GM12878 (cell line): Measurements from ENCODE around the gene POLE2. TPM values are rescaled to one million over a fixed set of nuclear protein-coding genes. Genes with fewer than 3 reads are reported as not detected.
A peak's percentile ranks its signal among the peaks of the same experiment; 100 is the strongest.

ENCODE experiments used
- ATAC-seq: fragments of 200-7000 bp; cut with Tn5 transposase; 3 replicates; pipeline ENCODE4 v1.9.1; 2020; ENCODE audit warnings: mild to moderate bottlenecking, moderate library complexity
- BruUV-seq: library from RNA; stranded (reverse); fragments of 400-500 nt; replicated peaks from 2 replicates; lab custom pipeline; 2021; lab: Mats Ljungman, UMichigan
- CTCF ChIA-PET: fragments of 300-600 bp; sonication (Branson Sonifier 250); formaldehyde crosslinking; extraction: SDS; loops from one replicate; lab custom pipeline; 2021; ENCODE audit warnings: inconsistent platforms; lab: Yijun Ruan, JAX
- POLR2A ChIA-PET: fragments of 350-600 bp; formaldehyde crosslinking; extraction: SDS; loops from one replicate; lab custom pipeline; 2021; ENCODE audit warnings: inconsistent platforms; lab: Charles Lee
- RAD21 ChIA-PET: fragments of 300-600 bp; sonication (Branson Sonifier 250); formaldehyde crosslinking; loops from one replicate; lab custom pipeline; 2023; ENCODE audit warnings: antibody characterized with exemption; ENCODE audit not compliant: unreplicated experiment; lab: Charles Lee
- SMC1A ChIA-PET: fragments of 300-600 bp; sonication (Branson Sonifier 250); formaldehyde crosslinking; loops from one replicate; lab custom pipeline; 2023; ENCODE audit not compliant: unreplicated experiment, uncharacterized antibody; lab: Charles Lee
- DNase-seq: peaks from one replicate; pipeline ENCODE4 v3.0.0-alpha.2; 2011; ENCODE audit warnings: low read depth, low spot score
- FAIRE-seq: peaks from 3 replicates; lab custom pipeline; 2011; peaks lifted over from hg19 to GRCh38; lab: Jason Lieb, UNC
- H2AFZ ChIP-seq: 2 replicates; pipeline ENCODE4 v1.6.0; 2011; ENCODE audit warnings: low read depth, low read length, control low read depth; ENCODE audit not compliant: control insufficient read depth
- H3K27ac ChIP-seq: 2 replicates; pipeline ENCODE4 v1.5.1; 2011; ENCODE audit warnings: control low read depth; ENCODE audit not compliant: control insufficient read depth, insufficient read depth
- H3K27me3 ChIP-seq, 2 experiments: replicated peaks in 1 of 2; 2 replicates each; pipeline versions ENCODE4 v1.6.0 to v1.6.1; 2011; ENCODE audit warnings: low read length in 1 of 2; ENCODE audit not compliant: control insufficient read depth in 2 of 2, insufficient read depth in 2 of 2
- H3K36me3 ChIP-seq, 2 experiments: 2 replicates each; pipeline ENCODE4 v1.5.1; 2011; ENCODE audit warnings: low read length in 1 of 2; ENCODE audit not compliant: control insufficient read depth in 2 of 2, insufficient read depth in 2 of 2
- H3K4me1 ChIP-seq: 2 replicates; pipeline ENCODE4 v1.6.1; 2011; ENCODE audit warnings: mild to moderate bottlenecking, low read length, moderate library complexity, mixed read lengths; ENCODE audit not compliant: control insufficient read depth, insufficient read depth
- H3K4me2 ChIP-seq: 2 replicates; pipeline ENCODE4 v1.6.0; 2011; ENCODE audit warnings: control low read depth; ENCODE audit not compliant: control insufficient read depth, insufficient read depth
- H3K4me3 ChIP-seq: fragments of 200-600 bp; sonication (generic); 2 replicates; pipeline ENCODE4 v1.5.1; 2016
- H3K79me2 ChIP-seq: 2 replicates; pipeline ENCODE4 v1.6.0; 2011; ENCODE audit warnings: low read length; ENCODE audit not compliant: control insufficient read depth, insufficient read depth
- H3K9ac ChIP-seq: 2 replicates; pipeline ENCODE4 v1.8.0; 2011; ENCODE audit warnings: low read length, control low read depth, mixed read lengths; ENCODE audit not compliant: control insufficient read depth, insufficient read depth
- H3K9me3 ChIP-seq: replicated peaks from 3 replicates; pipeline ENCODE4 v1.5.1; 2011; ENCODE audit warnings: mild to moderate bottlenecking, low read length; ENCODE audit not compliant: control insufficient read depth, insufficient read depth
- H4K20me1 ChIP-seq: 2 replicates; pipeline ENCODE4 v1.6.0; 2011; ENCODE audit not compliant: control insufficient read depth, insufficient read depth
- ATF2 ChIP-seq: IDR thresholded peaks from 2 replicates; pipeline ENCODE4 v1.6.1; 2012; ENCODE audit warnings: low read length, inconsistent platforms
- ATF7 ChIP-seq: fragments of 450-650 bp; IDR thresholded peaks from 2 replicates; pipeline ENCODE4 v1.6.1; 2016; ENCODE audit warnings: low read depth, mild to moderate bottlenecking
- BRCA1 ChIP-seq: IDR thresholded peaks from 2 replicates; pipeline ENCODE4 v1.6.1; 2011; ENCODE audit warnings: low read depth, low read length, improper control_type of control experiment
- CHD2 ChIP-seq: IDR thresholded peaks from 2 replicates; pipeline ENCODE4 v1.6.1; 2011; ENCODE audit warnings: low read depth, low read length, improper control_type of control experiment, borderline replicate concordance
- EED ChIP-seq: sonication (generic); IDR thresholded peaks from 2 replicates; pipeline ENCODE4 v1.6.1; 2016; ENCODE audit warnings: antibody characterized with exemption, low read depth
- EP300 ChIP-seq, 2 experiments: fragments of 150-350 bp in 1 of 2; IDR thresholded peaks; 2 replicates each; pipeline ENCODE4 v1.6.1; 2011 to 2012; ENCODE audit warnings: low read depth in 2 of 2, low read length in 2 of 2, borderline replicate concordance in 1 of 2, improper control_type of control experiment in 1 of 2, inconsistent platforms in 1 of 2; ENCODE audit not compliant: control insufficient read depth in 1 of 2
- MEF2A ChIP-seq: IDR thresholded peaks from 2 replicates; pipeline ENCODE4 v1.6.1; 2011; ENCODE audit warnings: low read depth, mild to moderate bottlenecking, low read length, moderate library complexity; ENCODE audit not compliant: insufficient read depth
- MXI1 ChIP-seq: fragments of 150-350 bp; IDR thresholded peaks from 2 replicates; pipeline ENCODE4 v1.6.1; 2011; ENCODE audit warnings: low read depth, mild to moderate bottlenecking, inconsistent platforms, low read length, improper control_type of control experiment
- NR2F1 ChIP-seq: fragments of 450-650 bp; conservative IDR thresholded peaks from 2 replicates; pipeline ENCODE4 v1.6.1; 2017; ENCODE audit warnings: mild to moderate bottlenecking
- SREBF1 ChIP-seq: IDR thresholded peaks from 2 replicates; pipeline ENCODE4 v1.6.1; 2012; ENCODE audit warnings: mild to moderate bottlenecking, low read length
- ZNF24 ChIP-seq: fragments of 450-650 bp; IDR thresholded peaks from 2 replicates; pipeline ENCODE4 v1.6.1; 2017; ENCODE audit warnings: antibody characterized with exemption, mild to moderate bottlenecking
- WGBS: methylation state at CpG from one replicate; pipeline ENCODE4 v1.1.6; 2016; ENCODE audit warnings: low lambda C conversion rate; ENCODE audit not compliant: insufficient replicate concordance, insufficient coverage; ENCODE audit errors: missing lambda C conversion rate; 5-methylcytosine and 5-hydroxymethylcytosine counted together
- in situ Hi-C: fragments of 300-500 bp; cut with MboI; formaldehyde crosslinking; loops from 9 replicates; pipeline ENCODE4 v1.14.3; 2018; ENCODE audit warnings: mixed read lengths
- intact Hi-C: fragments of 100-400 bp; cut with micrococcal nuclease; formaldehyde crosslinking; loops from one replicate; pipeline ENCODE4 v1.14.2; 2022; ENCODE audit not compliant: unreplicated experiment
- polyA plus RNA-seq, 11 experiments: library from polyadenylated mRNA; depleted of rRNA in 4 of 11; unstranded in 6 of 11; stranded (reverse) in 5 of 11; fragments of >200 nt; fragmentation: Nextera tagmentation in 4 of 11; fragmentation: Illumina TruSeq in 1 of 11; extraction: Ambion mirVana in 4 of 11; extraction: Trizol in 1 of 11; gene quantifications; 1 replicate in 1 of 11; 2 replicates in 10 of 11; pipeline versions ENCODE4 v1.2.1 to v1.2.3, GENCODE V29; 2011 to 2016; ENCODE audit warnings: inconsistent platforms in 2 of 11, missing spikeins in 2 of 11, low read depth in 1 of 11
- total RNA-seq, 4 experiments: library from RNA; depleted of rRNA in 3 of 4; stranded (reverse); fragments of >200 nt in 3 of 4; fragmentation: Illumina TruSeq in 1 of 4; extraction: Trizol in 1 of 4; gene quantifications; 2 replicates each; pipeline versions ENCODE4 v1.2.1 to v1.2.3, GENCODE V29; 2013 to 2021
- TF ChIP-seq, protein P1 (sequence below), 3 experiments: IDR thresholded peaks in 2 of 3; conservative IDR thresholded peaks in 1 of 3; 2 replicates each; pipeline ENCODE4 v1.5.1; 2011; ENCODE audit warnings: low read depth in 3 of 3, low read length in 3 of 3, mild to moderate bottlenecking in 3 of 3, control low read depth in 2 of 3, moderate library complexity in 2 of 3, inconsistent platforms in 1 of 3, mixed read lengths in 1 of 3; ENCODE audit not compliant: control insufficient read depth in 2 of 3, insufficient read depth in 1 of 3; ENCODE audit errors: extremely low read depth in 1 of 3
- TF ChIP-seq, protein P2 (sequence below): IDR thresholded peaks from 2 replicates; pipeline ENCODE4 v1.6.1; 2011; ENCODE audit warnings: mild to moderate bottlenecking, low read depth, low read length, moderate library complexity; ENCODE audit not compliant: insufficient replicate concordance
- TF ChIP-seq, protein P3 (sequence below): IDR thresholded peaks from 2 replicates; pipeline ENCODE4 v1.6.1; 2011; ENCODE audit warnings: borderline replicate concordance, low read depth, mild to moderate bottlenecking, moderate library complexity, mixed read lengths, low read length; ENCODE audit not compliant: insufficient read depth; ENCODE audit errors: extremely low read length

POLE2 gene
- total and polyA plus RNA-seq, 10 of the 15 experiments (the other 5 are each of a cell fraction or from before 2014, with no cell fraction given): 22.0 to 45.6 (median 38.8) TPM

- ChIA-PET RAD21 (interaction anchor here (0.6 to 5.8 kb wide), 14 partner anchors 9 to 1199 kb away, joined by 3 to 82 read pairs (median 4); partner anchors contain the start of genes DNAAF2, LRR1 and RPS29), CTCF (interaction anchor here (1.0 to 2.5 kb wide), 9 partner anchors 8 to 237 kb away, joined by 3 to 14 read pairs (median 5); no protein-coding TSS in a partner anchor), SMC1A (interaction anchor here (0.7 to 2.9 kb wide), 11 partner anchors 8 to 228 kb away, joined by 3 to 13 read pairs (median 6); partner anchors contain the start of genes DNAAF2, LRR1, NEMF and RPS29), POLR2A (interaction anchor here (0.5 to 6.2 kb wide), 13 partner anchors 8 to 1564 kb away, joined by 3 to 122 read pairs (median 4); partner anchors contain the start of genes DNAAF2, KLHDC2, LRR1 and NEMF)
- no peak for FAIRE-seq
- Histone ChIP-seq H3K27me3 (no peaks in the 10 kb centered on the region), H3K27ac (peak overlapping the region; percentile 70), H2AFZ (no peak overlapping the region), H3K79me2 (peaks cover 86% of the 10 kb centered on the region), H3K4me3 (peak overlapping the region; percentile 92), H4K20me1 (no peaks in the 10 kb centered on the region), H3K9ac (peak overlapping the region; percentile 98; the same call in 1 of the 2 replicates), H3K36me3 (no peaks in the 10 kb centered on the region; a peak in 1 of 4 replicates), H3K9me3 (no peaks in the 10 kb centered on the region; the same call in 2 of the 3 replicates), H3K4me2 (peak overlapping the region; percentile 95), H3K4me1 (no peaks in the 10 kb centered on the region)
- WGBS: 6% methylated on average over 6 of the region's 6 CpGs
- intact Hi-C loops (loop anchor here (5.0 kb wide), 1 partner anchor 1043 kb away; the partner anchor contains the start of gene SAV1), in situ Hi-C loops (loop anchor here (10.0 kb wide), 1 partner anchor 1201 kb away; no protein-coding TSS in a partner anchor)
- ATAC-seq: peak; percentile 30
- DNase-seq: no peak
- BruUV-seq: no TSS peak
- TF ChIP-seq ZNF24 (peak; percentile 81), CHD2 (no peak), EED (no peak), ATF7 (peak; percentile 74), ATF2 (peak; percentile 79), BRCA1 (no peak), MXI1 (no peak), SREBF1 (no peak), NR2F1 (peak; percentile 45; the same call in 1 of the 2 replicates), EP300 (IDR thresholded peaks at IDR 0.05; ENCODE audit: borderline replicate concordance in 1 of 2, control insufficient read depth in 1 of 2, low read depth in 2 of 2, low read length in 2 of 2) (no peak), MEF2A (peak; percentile 95)
- TF ChIP-seq, protein P1, sequence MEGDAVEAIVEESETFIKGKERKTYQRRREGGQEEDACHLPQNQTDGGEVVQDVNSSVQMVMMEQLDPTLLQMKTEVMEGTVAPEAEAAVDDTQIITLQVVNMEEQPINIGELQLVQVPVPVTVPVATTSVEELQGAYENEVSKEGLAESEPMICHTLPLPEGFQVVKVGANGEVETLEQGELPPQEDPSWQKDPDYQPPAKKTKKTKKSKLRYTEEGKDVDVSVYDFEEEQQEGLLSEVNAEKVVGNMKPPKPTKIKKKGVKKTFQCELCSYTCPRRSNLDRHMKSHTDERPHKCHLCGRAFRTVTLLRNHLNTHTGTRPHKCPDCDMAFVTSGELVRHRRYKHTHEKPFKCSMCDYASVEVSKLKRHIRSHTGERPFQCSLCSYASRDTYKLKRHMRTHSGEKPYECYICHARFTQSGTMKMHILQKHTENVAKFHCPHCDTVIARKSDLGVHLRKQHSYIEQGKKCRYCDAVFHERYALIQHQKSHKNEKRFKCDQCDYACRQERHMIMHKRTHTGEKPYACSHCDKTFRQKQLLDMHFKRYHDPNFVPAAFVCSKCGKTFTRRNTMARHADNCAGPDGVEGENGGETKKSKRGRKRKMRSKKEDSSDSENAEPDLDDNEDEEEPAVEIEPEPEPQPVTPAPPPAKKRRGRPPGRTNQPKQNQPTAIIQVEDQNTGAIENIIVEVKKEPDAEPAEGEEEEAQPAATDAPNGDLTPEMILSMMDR (IDR thresholded peaks at IDR 0.05 in 2 of 3, conservative IDR thresholded peaks at IDR 0.05 in 1 of 3; ENCODE audit: control insufficient read depth in 2 of 3, extremely low read depth in 1 of 3, insufficient read depth in 1 of 3, low read depth in 3 of 3, low read length in 3 of 3): no peak
- TF ChIP-seq, protein P2, sequence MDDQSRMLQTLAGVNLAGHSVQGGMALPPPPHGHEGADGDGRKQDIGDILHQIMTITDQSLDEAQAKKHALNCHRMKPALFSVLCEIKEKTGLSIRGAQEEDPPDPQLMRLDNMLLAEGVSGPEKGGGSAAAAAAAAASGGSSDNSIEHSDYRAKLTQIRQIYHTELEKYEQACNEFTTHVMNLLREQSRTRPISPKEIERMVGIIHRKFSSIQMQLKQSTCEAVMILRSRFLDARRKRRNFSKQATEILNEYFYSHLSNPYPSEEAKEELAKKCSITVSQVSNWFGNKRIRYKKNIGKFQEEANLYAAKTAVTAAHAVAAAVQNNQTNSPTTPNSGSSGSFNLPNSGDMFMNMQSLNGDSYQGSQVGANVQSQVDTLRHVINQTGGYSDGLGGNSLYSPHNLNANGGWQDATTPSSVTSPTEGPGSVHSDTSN: no peak
- TF ChIP-seq, protein P3, sequence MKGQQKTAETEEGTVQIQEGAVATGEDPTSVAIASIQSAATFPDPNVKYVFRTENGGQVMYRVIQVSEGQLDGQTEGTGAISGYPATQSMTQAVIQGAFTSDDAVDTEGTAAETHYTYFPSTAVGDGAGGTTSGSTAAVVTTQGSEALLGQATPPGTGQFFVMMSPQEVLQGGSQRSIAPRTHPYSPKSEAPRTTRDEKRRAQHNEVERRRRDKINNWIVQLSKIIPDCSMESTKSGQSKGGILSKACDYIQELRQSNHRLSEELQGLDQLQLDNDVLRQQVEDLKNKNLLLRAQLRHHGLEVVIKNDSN: no peak
Observed at GRCh38 chr14:49623941-49624839, 63.8 kb downstream of the POLE2 start.
